ENCODE results near the gene RCN1.
"Not testable (repeated sequence)": the region's sequence is repeated elsewhere in the genome, so short reads cannot be mapped to it uniquely, and the experiment has no call there.

The RCN1 gene

GRCh38 chr11:32100495-32100894 lies 9.6 kb downstream of the RCN1 start:
- H3K4me3 ChIP-seq (ENCODE audit: low read depth, low read length) = no peak overlapping the region
- no peak for TF ChIP-seq CTCF (IDR thresholded peaks at IDR 0.05; ENCODE audit: low read depth, low read length)
- no peak for DNase-seq (ENCODE audit: low read depth, low spot score)
- in situ Hi-C loops (cut with HindIII; ENCODE audit: low sequenced_read_pairs) = no loop called here

GRCh38 chr11:32101791-32102190 lies 10.9 kb downstream of the RCN1 start:
- no peak overlapping the region for H3K4me3 ChIP-seq (ENCODE audit: low read depth, low read length)
- no peak for TF ChIP-seq CTCF (IDR thresholded peaks at IDR 0.05; ENCODE audit: low read depth, low read length)
- in situ Hi-C loops (cut with HindIII; ENCODE audit: low sequenced_read_pairs) = no loop called here
- no peak for DNase-seq (ENCODE audit: low read depth, low spot score)

GRCh38 chr11:32103121-32103719 lies 12.3 kb downstream of the RCN1 start:
- H3K4me3 ChIP-seq (ENCODE audit: low read depth, low read length); DNase-seq (ENCODE audit: low read depth, low spot score); in situ Hi-C loops (cut with HindIII; ENCODE audit: low sequenced_read_pairs): not testable (repeated sequence)

GRCh38 chr11:32103941-32104340 lies 13.1 kb downstream of the RCN1 start:
- H3K4me3 ChIP-seq (ENCODE audit: low read depth, low read length) = no peak overlapping the region
- in situ Hi-C loops (cut with HindIII; ENCODE audit: low sequenced_read_pairs) = no loop called here
- DNase-seq (ENCODE audit: low read depth, low spot score) = no peak
- TF ChIP-seq CTCF (IDR thresholded peaks at IDR 0.05; ENCODE audit: low read depth, low read length) = no peak

GRCh38 chr11:32105871-32106560 lies 15.1 kb downstream of the RCN1 start:
- in situ Hi-C loops (cut with HindIII; ENCODE audit: low sequenced_read_pairs) = no loop called here
- DNase-seq (ENCODE audit: low read depth, low spot score) = no peak
- no peak for TF ChIP-seq CTCF (IDR thresholded peaks at IDR 0.05; ENCODE audit: low read depth, low read length)

GRCh38 chr11:32107647-32108046 lies 16.8 kb downstream of the RCN1 start:
- TF ChIP-seq CTCF (IDR thresholded peaks at IDR 0.05; ENCODE audit: low read depth, low read length) = no peak
- H3K4me3 ChIP-seq (ENCODE audit: low read depth, low read length) = no peak overlapping the region
- in situ Hi-C loops (cut with HindIII; ENCODE audit: low sequenced_read_pairs) = no loop called here
- no peak for DNase-seq (ENCODE audit: low read depth, low spot score)

More at GRCh38 chr11:32105871-32106560, 15.1 kb downstream of the RCN1 start:
- no peak overlapping the region for H3K4me3 ChIP-seq (ENCODE audit: low read depth, low read length)

GRCh38 chr11:32108576-32108975 lies 17.7 kb downstream of the RCN1 start:
- H3K4me3 ChIP-seq (ENCODE audit: low read depth, low read length) = no peak overlapping the region
- DNase-seq (ENCODE audit: low read depth, low spot score) = no peak
- TF ChIP-seq CTCF (IDR thresholded peaks at IDR 0.05; ENCODE audit: low read depth, low read length) = no peak
- in situ Hi-C loops (cut with HindIII; ENCODE audit: low sequenced_read_pairs) = no loop called here
